HepG2 (cell line): ENCODE results near the gene TAS2R38.

Experiments used
- ARID2 ChIP-seq: sonication (generic); formaldehyde crosslinking; IDR thresholded peaks from 2 replicates; pipeline ENCODE4 v1.8.1; 2022; ENCODE audit warnings: mild to moderate bottlenecking, missing genetic modification reagents, borderline replicate concordance
- BRCA1 ChIP-seq: sonication (generic); formaldehyde crosslinking; IDR thresholded peaks from 2 replicates; pipeline ENCODE4 v1.4.0; 2020; ENCODE audit warnings: missing genetic modification reagents
- ESRRA ChIP-seq: sonication (generic); formaldehyde crosslinking; IDR thresholded peaks from 2 replicates; pipeline ENCODE4 v1.5.1; 2020; ENCODE audit warnings: mild to moderate bottlenecking, low read depth, missing genetic modification reagents
- JUND ChIP-seq: sonication (generic); formaldehyde crosslinking; IDR thresholded peaks from 2 replicates; pipeline ENCODE4 v1.8.0; 2022; ENCODE audit warnings: mild to moderate bottlenecking, missing genetic modification reagents
- KMT2A ChIP-seq: sonication (generic); formaldehyde crosslinking; IDR thresholded peaks from 2 replicates; pipeline ENCODE4 v1.4.0; 2020; ENCODE audit warnings: missing genetic modification reagents
- NR2F1 ChIP-seq, 2 experiments: fragments of 450-650 bp in 1 of 2; formaldehyde crosslinking in 1 of 2; IDR thresholded peaks; 2 replicates each; pipeline versions ENCODE4 v1.5.0 to v1.6.1; 2016 to 2020; ENCODE audit warnings: mild to moderate bottlenecking in 1 of 2, missing compliant biosample characterization in 1 of 2, missing genetic modification reagents in 1 of 2, moderate library complexity in 1 of 2
- POLR2A ChIP-seq, 2 experiments: IDR thresholded peaks; 2 replicates each; pipeline ENCODE4 v1.6.1; 2011; ENCODE audit warnings: low read depth in 2 of 2, low read length in 2 of 2, mild to moderate bottlenecking in 1 of 2, moderate library complexity in 1 of 2; ENCODE audit not compliant: insufficient read depth in 1 of 2
- SMC3 ChIP-seq: IDR thresholded peaks from 2 replicates; pipeline ENCODE4 v1.6.1; 2011; ENCODE audit warnings: low read length, improper control_type of control experiment
- TBL1XR1 ChIP-seq: fragments of 150-350 bp; IDR thresholded peaks from 2 replicates; pipeline ENCODE4 v1.6.1; 2014; ENCODE audit warnings: borderline replicate concordance, low read length; ENCODE audit not compliant: partially characterized antibody
- THAP11 ChIP-seq: IDR thresholded peaks from 2 replicates; pipeline ENCODE4 v1.6.1; 2016; ENCODE audit warnings: missing biosample characterization, missing genetic modification reagents
- TF ChIP-seq, protein P1 (sequence below): sonication (generic); formaldehyde crosslinking; IDR thresholded peaks from 2 replicates; pipeline ENCODE4 v1.5.0; 2020; ENCODE audit warnings: missing genetic modification reagents
- TF ChIP-seq, protein P2 (sequence below): sonication (generic); formaldehyde crosslinking; IDR thresholded peaks from 2 replicates; pipeline ENCODE4 v1.5.1; 2020; ENCODE audit warnings: missing genetic modification reagents, mild to moderate bottlenecking, borderline replicate concordance
- TF ChIP-seq, protein P3 (sequence below): sonication (generic); formaldehyde crosslinking; IDR thresholded peaks from 2 replicates; pipeline ENCODE4 v1.5.0; 2020; ENCODE audit warnings: mild to moderate bottlenecking, missing genetic modification reagents, moderate library complexity

DNA sequence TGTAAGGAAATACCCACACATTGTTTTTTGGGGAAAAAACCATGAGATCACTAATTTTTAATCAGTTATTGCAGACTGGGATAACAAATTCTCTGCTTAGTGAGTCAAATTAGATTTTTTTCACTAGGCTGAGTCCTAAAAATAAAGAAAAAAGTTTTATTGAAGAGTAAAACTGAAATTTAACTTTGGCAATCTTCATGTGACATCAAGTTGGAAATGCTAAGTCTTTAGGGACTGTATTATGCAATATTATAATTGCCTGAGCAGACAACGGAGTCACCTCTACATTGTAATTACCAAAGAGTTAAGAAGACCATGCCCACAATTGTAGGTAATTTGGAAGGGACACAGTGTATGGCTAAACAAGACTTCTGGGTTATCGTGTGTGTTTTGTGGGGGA, 24.6 kb downstream of the TAS2R38 start:
- TF ChIP-seq BRCA1 (CRISPR knock-in tag) (no peak), ARID2 (CRISPR knock-in tag) (no peak), SMC3 (no peak), TBL1XR1 (no peak), KMT2A (CRISPR knock-in tag) (no peak), THAP11 (no peak), ESRRA (no peak), JUND (CRISPR knock-in tag) (no peak), POLR2A (IDR thresholded peaks at IDR 0.05; ENCODE audit: insufficient read depth in 1 of 2, low read depth in 2 of 2, low read length in 2 of 2) (no peak), NR2F1 (CRISPR knock-in tag; IDR thresholded peaks at IDR 0.05) (no peak)
- TF ChIP-seq, protein P1, sequence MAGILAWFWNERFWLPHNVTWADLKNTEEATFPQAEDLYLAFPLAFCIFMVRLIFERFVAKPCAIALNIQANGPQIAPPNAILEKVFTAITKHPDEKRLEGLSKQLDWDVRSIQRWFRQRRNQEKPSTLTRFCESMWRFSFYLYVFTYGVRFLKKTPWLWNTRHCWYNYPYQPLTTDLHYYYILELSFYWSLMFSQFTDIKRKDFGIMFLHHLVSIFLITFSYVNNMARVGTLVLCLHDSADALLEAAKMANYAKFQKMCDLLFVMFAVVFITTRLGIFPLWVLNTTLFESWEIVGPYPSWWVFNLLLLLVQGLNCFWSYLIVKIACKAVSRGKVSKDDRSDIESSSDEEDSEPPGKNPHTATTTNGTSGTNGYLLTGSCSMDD (CRISPR knock-in tag): no peak
- TF ChIP-seq, protein P2, sequence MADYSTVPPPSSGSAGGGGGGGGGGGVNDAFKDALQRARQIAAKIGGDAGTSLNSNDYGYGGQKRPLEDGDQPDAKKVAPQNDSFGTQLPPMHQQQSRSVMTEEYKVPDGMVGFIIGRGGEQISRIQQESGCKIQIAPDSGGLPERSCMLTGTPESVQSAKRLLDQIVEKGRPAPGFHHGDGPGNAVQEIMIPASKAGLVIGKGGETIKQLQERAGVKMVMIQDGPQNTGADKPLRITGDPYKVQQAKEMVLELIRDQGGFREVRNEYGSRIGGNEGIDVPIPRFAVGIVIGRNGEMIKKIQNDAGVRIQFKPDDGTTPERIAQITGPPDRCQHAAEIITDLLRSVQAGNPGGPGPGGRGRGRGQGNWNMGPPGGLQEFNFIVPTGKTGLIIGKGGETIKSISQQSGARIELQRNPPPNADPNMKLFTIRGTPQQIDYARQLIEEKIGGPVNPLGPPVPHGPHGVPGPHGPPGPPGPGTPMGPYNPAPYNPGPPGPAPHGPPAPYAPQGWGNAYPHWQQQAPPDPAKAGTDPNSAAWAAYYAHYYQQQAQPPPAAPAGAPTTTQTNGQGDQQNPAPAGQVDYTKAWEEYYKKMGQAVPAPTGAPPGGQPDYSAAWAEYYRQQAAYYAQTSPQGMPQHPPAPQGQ (CRISPR knock-in tag): no peak
- TF ChIP-seq, protein P3, sequence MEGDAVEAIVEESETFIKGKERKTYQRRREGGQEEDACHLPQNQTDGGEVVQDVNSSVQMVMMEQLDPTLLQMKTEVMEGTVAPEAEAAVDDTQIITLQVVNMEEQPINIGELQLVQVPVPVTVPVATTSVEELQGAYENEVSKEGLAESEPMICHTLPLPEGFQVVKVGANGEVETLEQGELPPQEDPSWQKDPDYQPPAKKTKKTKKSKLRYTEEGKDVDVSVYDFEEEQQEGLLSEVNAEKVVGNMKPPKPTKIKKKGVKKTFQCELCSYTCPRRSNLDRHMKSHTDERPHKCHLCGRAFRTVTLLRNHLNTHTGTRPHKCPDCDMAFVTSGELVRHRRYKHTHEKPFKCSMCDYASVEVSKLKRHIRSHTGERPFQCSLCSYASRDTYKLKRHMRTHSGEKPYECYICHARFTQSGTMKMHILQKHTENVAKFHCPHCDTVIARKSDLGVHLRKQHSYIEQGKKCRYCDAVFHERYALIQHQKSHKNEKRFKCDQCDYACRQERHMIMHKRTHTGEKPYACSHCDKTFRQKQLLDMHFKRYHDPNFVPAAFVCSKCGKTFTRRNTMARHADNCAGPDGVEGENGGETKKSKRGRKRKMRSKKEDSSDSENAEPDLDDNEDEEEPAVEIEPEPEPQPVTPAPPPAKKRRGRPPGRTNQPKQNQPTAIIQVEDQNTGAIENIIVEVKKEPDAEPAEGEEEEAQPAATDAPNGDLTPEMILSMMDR: no peak
